Measurements from ENCODE around the gene LONP1.
"Not testable (repeated sequence)": the region's sequence is repeated elsewhere in the genome, so short reads cannot be mapped to it uniquely, and the experiment has no call there.

LONP1 gene

GRCh38 chr19:5711713-5712161 is 8.2 kb downstream of the LONP1 start:
- no peak for DNase-seq

GRCh38 chr19:5711025-5711424 is 8.9 kb downstream of the LONP1 start:
- no peak for DNase-seq

- no peak for DNase-seq
Measured at GRCh38 chr19:5707576-5708575, 12.1 kb downstream of the LONP1 start.

- DNase-seq: no peak
Measured at GRCh38 chr19:5706876-5707573, 12.9 kb downstream of the LONP1 start.

GRCh38 chr19:5705552-5705951 is 14.4 kb downstream of the LONP1 start:
- no peak for DNase-seq

- no peak for DNase-seq
Measured at GRCh38 chr19:5703819-5704818, 15.8 kb downstream of the LONP1 start.

- not testable (repeated sequence) for DNase-seq
Measured at GRCh38 chr19:5702053-5702410, 17.9 kb downstream of the LONP1 start.

GRCh38 chr19:5700455-5701092 is 19.4 kb downstream of the LONP1 start:
- no peak for DNase-seq

GRCh38 chr19:5698635-5699422 is 21.1 kb downstream of the LONP1 start:
- DNase-seq: no peak

GRCh38 chr19:5697890-5698634 is 21.9 kb downstream of the LONP1 start:
- no peak for DNase-seq

GRCh38 chr19:5697022-5697889 is 22.7 kb downstream of the LONP1 start:
- no peak for DNase-seq

- DNase-seq: no peak
Measured at GRCh38 chr19:5696196-5697021, 23.5 kb downstream of the LONP1 start.

- DNase-seq: no peak
Measured at GRCh38 chr19:5695649-5696195, 24.2 kb downstream of the LONP1 start.

GRCh38 chr19:5694956-5695648 is 24.8 kb downstream of the LONP1 start:
- DNase-seq: no peak

GRCh38 chr19:5694167-5694955 is 25.6 kb downstream of the LONP1 start:
- DNase-seq: no peak
